GM12864 (cell line): ENCODE measurements around the gene PLEKHA7.

ENCODE experiments used
- DNase-seq: peaks from one replicate; pipeline ENCODE4 v3.0.0-alpha.2; 2011; ENCODE audit warnings: low read depth
- H3K4me3 ChIP-seq: 2 replicates; pipeline ENCODE4 v1.5.1; 2011; ENCODE audit warnings: mild to moderate bottlenecking, low read depth, low read length, control low read depth
- TF ChIP-seq, protein P1 (sequence below): IDR thresholded peaks from 2 replicates; pipeline ENCODE4 v1.5.1; 2011; ENCODE audit warnings: low read depth, mild to moderate bottlenecking, moderate library complexity, low read length, control low read depth, inconsistent platforms; ENCODE audit errors: missing control alignments

Gene PLEKHA7

DNA sequence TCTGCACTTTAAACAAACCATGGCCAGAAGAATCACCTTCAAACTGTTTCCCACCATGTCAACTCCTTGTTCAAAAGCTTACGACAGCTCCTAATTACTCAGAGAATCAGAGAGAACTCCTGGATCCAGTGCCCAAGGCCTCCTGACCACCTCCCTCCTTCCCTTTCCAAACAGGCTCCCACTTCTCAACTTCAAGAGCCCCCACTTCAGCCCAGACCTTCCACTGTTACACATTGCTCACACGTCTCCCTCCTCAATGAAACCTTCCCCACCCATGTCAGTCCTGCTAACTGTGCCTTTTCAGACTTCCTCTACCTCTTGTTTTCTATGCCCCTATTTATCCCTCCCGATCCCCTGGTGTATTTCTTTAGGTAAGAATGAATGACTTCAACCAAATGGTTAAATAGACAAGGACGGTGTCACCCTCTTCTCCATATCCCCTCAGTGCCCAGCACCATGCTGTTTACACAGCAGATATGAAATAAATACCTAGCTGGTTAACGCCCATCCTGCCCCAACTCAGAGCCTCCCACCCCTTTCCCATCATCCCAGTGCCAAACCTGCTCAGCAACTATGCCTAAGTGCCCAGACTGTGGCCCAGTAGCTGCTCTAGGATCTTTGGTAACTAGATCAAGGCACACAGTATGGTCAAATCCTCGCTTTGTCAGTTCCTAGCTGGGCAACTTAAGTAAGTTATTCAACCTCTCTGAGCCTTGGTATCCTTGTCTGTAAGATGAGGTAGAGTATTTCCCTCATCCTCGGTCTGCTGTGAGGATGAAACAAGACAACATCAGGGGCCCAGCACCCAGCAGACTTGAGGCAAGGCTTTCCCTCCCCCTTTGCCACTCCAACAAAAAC, 36.8 kb downstream of the PLEKHA7 start:
- TF ChIP-seq, protein P1, sequence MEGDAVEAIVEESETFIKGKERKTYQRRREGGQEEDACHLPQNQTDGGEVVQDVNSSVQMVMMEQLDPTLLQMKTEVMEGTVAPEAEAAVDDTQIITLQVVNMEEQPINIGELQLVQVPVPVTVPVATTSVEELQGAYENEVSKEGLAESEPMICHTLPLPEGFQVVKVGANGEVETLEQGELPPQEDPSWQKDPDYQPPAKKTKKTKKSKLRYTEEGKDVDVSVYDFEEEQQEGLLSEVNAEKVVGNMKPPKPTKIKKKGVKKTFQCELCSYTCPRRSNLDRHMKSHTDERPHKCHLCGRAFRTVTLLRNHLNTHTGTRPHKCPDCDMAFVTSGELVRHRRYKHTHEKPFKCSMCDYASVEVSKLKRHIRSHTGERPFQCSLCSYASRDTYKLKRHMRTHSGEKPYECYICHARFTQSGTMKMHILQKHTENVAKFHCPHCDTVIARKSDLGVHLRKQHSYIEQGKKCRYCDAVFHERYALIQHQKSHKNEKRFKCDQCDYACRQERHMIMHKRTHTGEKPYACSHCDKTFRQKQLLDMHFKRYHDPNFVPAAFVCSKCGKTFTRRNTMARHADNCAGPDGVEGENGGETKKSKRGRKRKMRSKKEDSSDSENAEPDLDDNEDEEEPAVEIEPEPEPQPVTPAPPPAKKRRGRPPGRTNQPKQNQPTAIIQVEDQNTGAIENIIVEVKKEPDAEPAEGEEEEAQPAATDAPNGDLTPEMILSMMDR: no peak
- DNase-seq: no peak
- no peak overlapping the region for H3K4me3 ChIP-seq

DNA sequence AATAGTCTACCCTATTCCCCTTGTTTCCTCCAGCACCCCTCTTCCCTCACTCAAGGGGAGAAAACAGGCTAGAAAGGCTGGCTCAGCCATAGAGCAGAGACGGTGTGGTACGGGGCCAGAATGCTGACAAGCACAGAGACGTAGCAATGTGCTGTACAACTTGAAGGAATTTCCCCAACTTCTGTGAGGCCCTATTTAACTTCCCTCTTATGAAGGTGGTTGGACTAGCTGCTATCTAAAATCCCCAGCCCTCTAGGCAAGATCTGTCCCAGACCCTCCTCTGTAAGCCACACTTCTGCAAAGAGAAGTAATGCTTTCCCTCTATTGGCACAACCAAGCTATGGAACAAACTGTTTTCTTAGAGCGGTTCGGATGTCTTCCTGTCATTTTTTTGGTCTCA, 37.8 kb downstream of the PLEKHA7 start:
- H3K4me3 ChIP-seq: no peak overlapping the region
- no peak for DNase-seq
- TF ChIP-seq, protein P1: no peak

DNA sequence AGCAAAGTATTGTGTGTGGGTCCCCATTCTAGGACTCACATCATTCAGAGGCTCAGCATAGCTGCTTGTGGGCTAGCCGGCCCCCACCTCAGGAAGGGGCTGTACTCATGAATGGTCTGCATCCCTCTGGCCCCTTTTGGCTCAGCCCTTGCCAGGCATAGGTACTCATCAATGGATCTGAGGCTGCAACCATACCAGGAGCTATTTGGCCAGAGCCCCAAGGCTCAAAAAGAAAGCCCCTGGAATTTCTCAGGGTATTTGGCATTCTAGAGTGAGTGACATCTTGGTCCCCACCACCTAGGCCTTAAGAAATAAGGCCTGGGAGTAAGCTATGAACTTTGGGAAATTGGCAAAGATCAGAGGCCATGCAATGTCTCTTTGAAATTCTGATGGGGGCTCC, 38.3 kb downstream of the PLEKHA7 start:
- no peak overlapping the region for H3K4me3 ChIP-seq
- no peak for DNase-seq
- TF ChIP-seq, protein P1: no peak

DNA sequence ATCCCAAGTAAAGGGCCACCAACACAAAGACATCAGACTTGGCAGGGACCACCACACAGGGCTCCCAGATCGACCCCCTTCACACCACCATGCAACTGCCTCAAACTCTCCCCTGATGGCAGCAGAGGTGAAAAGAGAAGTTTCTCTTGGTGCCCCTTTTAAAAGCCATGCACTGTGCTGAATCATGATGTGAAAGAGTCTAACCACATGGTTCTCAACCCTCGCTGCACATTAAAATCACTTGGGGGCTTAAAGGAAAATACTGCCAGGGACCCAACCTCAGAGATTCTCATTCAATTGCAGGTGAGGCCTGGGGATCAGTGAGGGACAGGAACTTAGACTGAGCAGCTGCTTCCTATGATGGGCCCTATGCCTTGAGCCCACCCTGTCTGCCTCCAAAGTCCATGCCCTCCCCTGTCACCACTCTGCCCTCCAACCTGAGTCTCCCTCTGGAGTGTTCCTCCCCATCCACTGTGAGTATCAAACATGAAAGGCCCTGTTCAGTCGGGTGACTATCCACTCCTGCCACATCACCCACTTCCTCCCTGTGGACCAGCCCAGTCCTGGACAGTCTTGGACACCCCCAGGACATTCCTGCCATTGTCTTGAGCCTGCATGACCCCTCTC, 40.8 kb downstream of the PLEKHA7 start:
- DNase-seq: no peak
- TF ChIP-seq, protein P1: no peak
- no peak overlapping the region for H3K4me3 ChIP-seq

DNA sequence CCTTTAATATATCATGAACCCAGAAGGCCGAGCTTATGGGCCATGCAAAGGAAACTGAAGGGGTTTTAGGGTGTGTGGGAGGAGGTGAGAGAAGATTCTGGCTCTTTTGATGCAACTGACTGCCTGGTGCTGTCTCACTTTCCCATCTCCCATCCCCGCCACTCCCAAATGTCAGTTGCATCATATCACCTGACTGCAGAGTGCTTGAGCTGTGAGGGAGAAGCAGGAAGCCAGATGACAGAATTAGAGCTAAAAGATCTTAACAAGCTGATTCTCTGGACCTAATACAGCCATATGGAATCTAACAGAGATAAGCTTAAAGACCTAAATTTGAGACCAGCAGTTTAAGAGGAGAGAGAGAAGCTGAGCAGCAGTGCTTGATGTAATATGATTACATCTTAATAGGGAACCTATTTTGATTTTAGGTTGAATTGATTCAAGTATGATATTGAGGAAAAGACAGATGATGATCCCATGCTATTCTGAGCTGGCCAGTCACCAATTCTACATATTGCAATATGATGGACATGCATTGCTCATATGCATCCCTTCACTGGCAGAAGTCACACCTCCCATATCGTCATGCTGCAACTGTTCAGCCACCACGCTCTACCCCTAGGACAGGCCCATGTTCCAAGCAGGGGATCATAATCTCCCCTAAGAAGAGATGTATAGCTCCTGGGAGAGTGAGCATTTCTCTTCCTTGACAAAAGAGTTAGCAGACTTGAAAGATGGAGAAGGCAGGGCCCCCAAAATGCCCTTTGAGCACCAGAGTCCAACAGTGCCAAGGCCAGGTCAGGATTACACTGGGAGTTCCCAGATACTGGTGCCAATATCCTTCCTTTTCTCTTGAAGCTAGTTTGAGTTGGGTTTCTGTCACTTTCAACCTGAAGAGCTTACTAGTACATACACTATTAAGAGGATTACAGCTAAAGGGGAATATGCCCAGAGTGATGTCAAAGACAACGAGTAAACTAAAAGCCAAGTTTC, 44.9 kb downstream of the PLEKHA7 start:
- no peak for DNase-seq
- H3K4me3 ChIP-seq: no peak overlapping the region
- TF ChIP-seq, protein P1: no peak

DNA sequence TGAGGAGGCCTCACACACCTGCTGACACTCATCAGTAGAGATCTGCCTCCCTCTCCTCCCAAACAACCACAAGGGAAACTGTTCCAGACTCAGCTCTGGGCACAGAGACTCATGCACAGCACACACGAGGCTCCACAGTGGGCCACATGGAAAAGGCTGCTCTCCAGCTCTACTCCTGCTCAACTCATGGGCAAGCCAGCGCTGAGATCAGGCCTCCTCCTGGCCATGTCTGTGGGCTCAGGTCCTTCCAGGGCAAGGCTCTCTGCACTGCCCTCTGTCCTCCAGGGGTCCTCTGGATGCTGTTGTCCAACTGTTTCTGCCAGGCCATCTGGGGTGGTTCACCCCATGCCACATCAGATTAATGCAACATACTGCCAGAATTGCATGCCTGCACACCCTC, 46.0 kb downstream of the PLEKHA7 start:
- TF ChIP-seq, protein P1: no peak

More for the DNA sequence above, 46.0 kb downstream of the PLEKHA7 start:
- H3K4me3 ChIP-seq: no peak overlapping the region
- DNase-seq: no peak
